H1 (cell line): ENCODE measurements around the gene TTC31. TPM values are rescaled to one million over a fixed set of nuclear protein-coding genes. Genes with fewer than 3 reads are reported as not detected.

Source experiments
- CTCF ChIA-PET: fragments of 300-600 bp; sonication (Branson Sonifier 250); formaldehyde crosslinking; loops from one replicate; lab custom pipeline; 2021; ENCODE audit not compliant: partially characterized antibody; lab: Charles Lee
- POLR2A ChIA-PET: fragments of 300-600 bp; sonication (Branson Sonifier 250); formaldehyde crosslinking; loops from one replicate; lab custom pipeline; 2021; ENCODE audit warnings: inconsistent platforms; ENCODE audit not compliant: partially characterized antibody; lab: Charles Lee
- DNase-seq, 2 experiments: peaks; one replicate each; pipeline versions ENCODE4 v3.0.0 to v3.0.0-alpha.2; 2010 to 2022; ENCODE audit warnings: low spot score in 2 of 2, low read depth in 1 of 2, mixed read lengths in 1 of 2
- FAIRE-seq: peaks from 2 replicates; lab custom pipeline; 2011; peaks lifted over from hg19 to GRCh38; lab: Jason Lieb, UNC
- H2AFZ ChIP-seq: 2 replicates; pipeline ENCODE4 v1.8.1; 2012; ENCODE audit warnings: low read length, inconsistent platforms
- H2AK5ac ChIP-seq: 2 replicates; pipeline ENCODE4 v1.6.1; 2013; ENCODE audit warnings: low read depth, low read length
- H2BK120ac ChIP-seq: replicated peaks from 2 replicates; pipeline ENCODE3; 2013; ENCODE audit warnings: low read depth, low read length, inconsistent platforms
- H2BK12ac ChIP-seq: 2 replicates; pipeline ENCODE4 v1.6.1; 2013; ENCODE audit warnings: low read depth, low read length
- H2BK15ac ChIP-seq: 2 replicates; pipeline ENCODE4 v1.6.1; 2013; ENCODE audit warnings: low read length
- H2BK20ac ChIP-seq: 2 replicates; pipeline ENCODE4 v1.6.1; 2013; ENCODE audit warnings: low read length
- H2BK5ac ChIP-seq: 2 replicates; pipeline ENCODE4 v1.6.1; 2013; ENCODE audit warnings: low read depth, low read length
- H3K14ac ChIP-seq: 2 replicates; pipeline ENCODE4 v1.6.1; 2013; ENCODE audit warnings: inconsistent platforms; ENCODE audit not compliant: insufficient read length
- H3K18ac ChIP-seq: 2 replicates; pipeline ENCODE4 v1.6.1; 2013; ENCODE audit warnings: low read length; ENCODE audit errors: extremely low read depth
- H3K23ac ChIP-seq: 2 replicates; pipeline ENCODE4 v1.6.1; 2013; ENCODE audit warnings: inconsistent platforms; ENCODE audit not compliant: insufficient read length
- H3K23me2 ChIP-seq: 2 replicates; pipeline ENCODE4 v1.6.1; 2013; ENCODE audit warnings: low read depth, low read length
- H3K27ac ChIP-seq: 2 replicates; pipeline ENCODE4 v1.6.1; 2011; ENCODE audit warnings: low read depth, low read length, inconsistent platforms
- H3K27me3 ChIP-seq, 4 experiments: replicated peaks in 1 of 4; 1 replicate in 1 of 4; 2 replicates in 3 of 4; pipeline versions ENCODE4 v1.6.1 to v1.8.1; 2011 to 2013; ENCODE audit warnings: low read length in 3 of 4, mild to moderate bottlenecking in 3 of 4, inconsistent platforms in 2 of 4, mixed read lengths in 2 of 4, moderate library complexity in 1 of 4; ENCODE audit not compliant: control insufficient read depth in 3 of 4, insufficient read depth in 3 of 4; ENCODE audit errors: extremely low read depth in 1 of 4
- H3K36me3 ChIP-seq, 4 experiments: 2 replicates each; pipeline versions ENCODE4 v1.6.1 to v1.8.1; 2011 to 2013; ENCODE audit warnings: mild to moderate bottlenecking in 4 of 4, low read length in 3 of 4, moderate library complexity in 2 of 4, control low read depth in 1 of 4, inconsistent platforms in 1 of 4; ENCODE audit not compliant: insufficient read depth in 4 of 4, control insufficient read depth in 2 of 4
- H3K4ac ChIP-seq: replicated peaks from 2 replicates; pipeline ENCODE3; 2013; ENCODE audit warnings: low read length, low read depth, mixed read lengths, inconsistent platforms; ENCODE audit not compliant: insufficient read length
- H3K4me1 ChIP-seq, 4 experiments: replicated peaks in 1 of 4; 1 replicate in 1 of 4; 2 replicates in 3 of 4; pipeline versions ENCODE4 v1.6.1 to v1.8.1; 2011 to 2013; ENCODE audit warnings: low read length in 3 of 4, inconsistent platforms in 2 of 4, mixed read lengths in 1 of 4; ENCODE audit not compliant: insufficient read depth in 4 of 4, control insufficient read depth in 3 of 4
- H3K4me2 ChIP-seq, 2 experiments: 2 replicates each; pipeline versions ENCODE4 v1.6.1 to v1.8.1; 2011 to 2013; ENCODE audit warnings: low read depth in 2 of 2, low read length in 2 of 2, control low read depth in 1 of 2, inconsistent platforms in 1 of 2, mild to moderate bottlenecking in 1 of 2; ENCODE audit not compliant: insufficient read depth in 1 of 2
- H3K4me3 ChIP-seq, 4 experiments: fragments of 200-600, 300-600 bp in 1 of 4; sonication (generic), shearing (Covaris generic), sonication (Bioruptor Twin) in 1 of 4; 2 replicates each; pipeline versions ENCODE4 v1.5.1 to v1.8.1; 2011 to 2016; ENCODE audit warnings: low read length in 4 of 4, low read depth in 3 of 4, control low read depth in 2 of 4, inconsistent platforms in 2 of 4, mild to moderate bottlenecking in 2 of 4, mixed read lengths in 1 of 4, moderate library complexity in 1 of 4; ENCODE audit not compliant: insufficient read depth in 2 of 4; ENCODE audit errors: extremely low read depth in 1 of 4
- H3K56ac ChIP-seq: replicated peaks from 2 replicates; pipeline ENCODE3; 2013; ENCODE audit warnings: low read depth, mild to moderate bottlenecking, mixed read lengths, low read length, inconsistent platforms; ENCODE audit not compliant: insufficient read length
- H3K79me1 ChIP-seq: 2 replicates; pipeline ENCODE4 v1.6.1; 2013; ENCODE audit warnings: low read depth, low read length, control low read depth
- H3K79me2 ChIP-seq, 2 experiments: 2 replicates each; pipeline versions ENCODE4 v1.6.1 to v1.8.1; 2012 to 2013; ENCODE audit warnings: low read length in 2 of 2, mild to moderate bottlenecking in 2 of 2, inconsistent platforms in 1 of 2; ENCODE audit not compliant: insufficient read depth in 2 of 2, control insufficient read depth in 1 of 2
- H3K9ac ChIP-seq, 4 experiments: replicated peaks in 1 of 4; 1 replicate in 1 of 4; 2 replicates in 3 of 4; pipeline versions ENCODE4 v1.6.1 to v1.8.1; 2011 to 2013; ENCODE audit warnings: low read depth in 3 of 4, low read length in 3 of 4, control low read depth in 2 of 4, mild to moderate bottlenecking in 2 of 4, moderate library complexity in 2 of 4, inconsistent platforms in 1 of 4; ENCODE audit errors: extremely low read depth in 1 of 4
- H3K9me3 ChIP-seq, 2 experiments: 2 replicates each; pipeline versions ENCODE4 v1.6.1 to v1.8.1; 2012 to 2013; ENCODE audit warnings: mild to moderate bottlenecking in 2 of 2, moderate library complexity in 2 of 2, control low read depth in 1 of 2, inconsistent platforms in 1 of 2, low read depth in 1 of 2, low read length in 1 of 2, mixed read lengths in 1 of 2; ENCODE audit not compliant: insufficient read depth in 2 of 2
- H4K20me1 ChIP-seq, 2 experiments: replicated peaks in 1 of 2; 2 replicates each; pipeline versions ENCODE3 to v1.8.1; 2011 to 2013; ENCODE audit warnings: inconsistent platforms in 2 of 2, low read length in 2 of 2, mild to moderate bottlenecking in 1 of 2; ENCODE audit not compliant: insufficient read depth in 2 of 2, control insufficient read depth in 1 of 2
- H4K5ac ChIP-seq: 2 replicates; pipeline ENCODE4 v1.6.1; 2013; ENCODE audit warnings: low read length, low read depth, mixed read lengths, inconsistent platforms; ENCODE audit not compliant: insufficient read length
- H4K8ac ChIP-seq: 2 replicates; pipeline ENCODE4 v1.8.0; 2013; ENCODE audit warnings: mild to moderate bottlenecking, moderate library complexity, low read length, inconsistent platforms; ENCODE audit not compliant: insufficient read depth; ENCODE audit errors: extremely low read depth
- H4K91ac ChIP-seq: replicated peaks from 2 replicates; pipeline ENCODE3; 2013; ENCODE audit warnings: low read length, mixed read lengths, inconsistent platforms; ENCODE audit not compliant: insufficient read length
- ASH2L ChIP-seq: fragments of 200-600, 300-600 bp; sonication (generic); IDR thresholded peaks from one replicate; pipeline ENCODE4 v1.7.1; 2017; ENCODE audit warnings: low read length
- EZH2 ChIP-seq: fragments of 200-600 bp; sonication (generic); IDR thresholded peaks from 2 replicates; pipeline ENCODE4 v1.7.1; 2012; ENCODE audit warnings: low read depth, mild to moderate bottlenecking, moderate library complexity, low read length, inconsistent platforms; ENCODE audit not compliant: severe bottlenecking
- FOSL1 ChIP-seq: IDR thresholded peaks from 2 replicates; pipeline ENCODE4 v1.6.1; 2011; ENCODE audit warnings: mild to moderate bottlenecking, low read depth, low read length, moderate library complexity; ENCODE audit not compliant: insufficient read depth
- JUND ChIP-seq: IDR thresholded peaks from 2 replicates; pipeline ENCODE4 v1.6.1; 2011; ENCODE audit warnings: mild to moderate bottlenecking, improper control_type of control experiment, low read length
- KDM5A ChIP-seq: fragments of 200-600 bp; IDR thresholded peaks from 2 replicates; pipeline ENCODE4 v1.7.1; 2012; ENCODE audit warnings: mild to moderate bottlenecking, low read length, inconsistent platforms, mixed read lengths
- SAP30 ChIP-seq: fragments of 300-600 bp; sonication (generic); IDR thresholded peaks from 2 replicates; pipeline ENCODE4 v1.7.1; 2012; ENCODE audit warnings: low read length, moderate library complexity, mild to moderate bottlenecking, inconsistent platforms; ENCODE audit not compliant: insufficient read depth, insufficient replicate concordance
- SP1 ChIP-seq: IDR thresholded peaks from 2 replicates; pipeline ENCODE4 v1.6.1; 2011; ENCODE audit warnings: low read depth, low read length
- SP2 ChIP-seq: IDR thresholded peaks from 2 replicates; pipeline ENCODE4 v1.6.1; 2012; ENCODE audit warnings: mild to moderate bottlenecking, low read length, inconsistent platforms
- SP4 ChIP-seq: IDR thresholded peaks from 2 replicates; pipeline ENCODE4 v1.6.1; 2012; ENCODE audit warnings: low read length, inconsistent platforms
- TCF12 ChIP-seq: IDR thresholded peaks from 2 replicates; pipeline ENCODE4 v1.6.1; 2011; ENCODE audit warnings: low read depth, mild to moderate bottlenecking, low read length
- WGBS, 2 experiments: shearing (Covaris generic) in 1 of 2; methylation state at CpG; one replicate each; pipeline versions ENCODE4 v1.1.6 to v1.1.7; 2013 to 2015; ENCODE audit warnings: low lambda C conversion rate in 2 of 2, mixed read lengths in 2 of 2, inconsistent platforms in 1 of 2, low coverage in 1 of 2, missing lambda C conversion rate in 1 of 2; ENCODE audit not compliant: insufficient replicate concordance in 2 of 2, insufficient coverage in 1 of 2, insufficient read length in 1 of 2; ENCODE audit errors: extremely low coverage in 1 of 2, missing lambda C conversion rate in 1 of 2; 5-methylcytosine and 5-hydroxymethylcytosine counted together
- polyA plus RNA-seq, 7 experiments: library from polyadenylated mRNA; depleted of rRNA in 3 of 7; stranded (reverse) in 5 of 7; unstranded in 2 of 7; fragments of >200 nt in 5 of 7; fragments of 200-250 nt in 2 of 7; gene quantifications; 1 replicate in 5 of 7; 2 replicates in 1 of 7; 4 replicates in 1 of 7; pipeline versions ENCODE4 v1.2.1 to v1.2.3, GENCODE V29; 2011 to 2013; ENCODE audit warnings: missing spikeins in 2 of 7, mixed read lengths in 2 of 7
- total RNA-seq: library from RNA; stranded (reverse); fragmentation: NEBNext Ultra II Directional; extraction: Animal tissue kit (Norgen Biotek cat#: 25700); gene quantifications from 2 replicates; pipeline ENCODE4 v1.2.1, GENCODE V29; 2021
- TF ChIP-seq, protein P1 (sequence below): IDR thresholded peaks from 2 replicates; pipeline ENCODE4 v1.6.1; 2012; ENCODE audit warnings: low read length, inconsistent platforms

Gene TTC31
- total and polyA plus RNA-seq, 2 of the 8 experiments (the other 6 are each of a cell fraction or from before 2014, with no cell fraction given), result 28.8 to 29.9 TPM

DNA sequence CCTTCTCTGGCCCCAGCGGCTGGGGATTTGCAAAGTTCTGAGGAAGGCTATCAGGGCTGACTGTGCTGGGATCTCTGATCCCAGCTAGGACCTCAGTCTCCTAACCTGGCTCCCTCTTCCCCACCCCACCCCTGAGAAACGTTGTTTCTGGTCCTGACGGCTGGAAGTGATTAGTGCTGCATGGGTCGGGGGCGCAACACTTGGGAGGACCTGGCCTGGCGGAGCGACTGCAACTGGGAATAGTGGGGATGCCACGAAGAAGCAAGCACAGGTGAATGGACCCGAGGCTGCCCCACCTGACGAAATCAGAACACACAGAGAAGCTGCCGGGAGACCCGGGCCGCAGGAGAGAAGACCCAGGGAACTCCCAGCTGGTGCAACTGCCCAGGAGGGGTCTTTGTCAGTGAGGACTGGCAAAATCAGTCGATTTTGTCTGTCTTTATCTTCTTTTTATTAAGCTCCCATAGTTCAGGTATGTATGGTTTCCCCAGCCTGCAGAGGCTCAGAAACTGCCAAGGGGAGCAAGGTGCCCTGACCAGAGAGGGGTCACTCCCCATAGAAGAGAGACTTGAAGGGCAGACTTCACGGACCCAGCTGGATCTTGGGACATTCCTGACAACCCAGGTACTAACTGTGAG is 17.2 kb downstream of the TTC31 start:
- H2BK12ac ChIP-seq, result no peak overlapping the region
- H4K91ac ChIP-seq, result no peak overlapping the region
- no peak overlapping the region for H2AK5ac ChIP-seq
- H3K9ac ChIP-seq, result no peak overlapping the region
- H3K23ac ChIP-seq, result no peak overlapping the region
- H4K8ac ChIP-seq, result peak overlapping the region; percentile 6
- H3K4me3 ChIP-seq, result peak overlapping the region; percentile 20 to 57 (median 46); a peak in 4 of 8 replicates
- peaks cover 85 to 100% (median 99%) of the 10 kb centered on the region in 4 experiments for H3K27me3 ChIP-seq
- H2BK120ac ChIP-seq, result no peak overlapping the region
- no peak overlapping the region for H3K18ac ChIP-seq
- H3K56ac ChIP-seq, result no peak overlapping the region
- no peak overlapping the region for H2BK5ac ChIP-seq
- 16% methylated on average over 15 of the region's 15 CpGs; no CpG with 5 or more reads in 1 of the 2 experiments for WGBS, 2 experiments
- DNase-seq (peak in 1 of 2 experiments; percentile 58), FAIRE-seq (no peak)
- H3K79me1 ChIP-seq, result no peaks in the 10 kb centered on the region
- H4K20me1 ChIP-seq, result peaks cover 0 to 13% of the 10 kb centered on the region in 2 experiments
- peaks cover 7 to 59% (median 38%) of the 10 kb centered on the region in 4 experiments for H3K4me1 ChIP-seq
- no peaks in the 10 kb centered on the region for H3K79me2 ChIP-seq
- H3K14ac ChIP-seq, result no peak overlapping the region
- no peaks in the 10 kb centered on the region for H3K9me3 ChIP-seq
- H2BK20ac ChIP-seq, result no peak overlapping the region
- peaks cover 35% of the 10 kb centered on the region; the same call in 1 of the 2 replicates for H3K23me2 ChIP-seq
- no peak overlapping the region for H4K5ac ChIP-seq
- no peak overlapping the region for H3K4ac ChIP-seq
- peak overlapping the region; percentile 78 to 97 for H3K4me2 ChIP-seq
- POLR2A ChIA-PET, result interaction anchor here (0.9 to 9.4 kb wide), 15 partner anchors 10 to 88 kb away, joined by 3 to 73 read pairs (median 4); partner anchors contain the start of genes AUP1, CCDC142, DQX1 and HTRA2
- H3K36me3 ChIP-seq, result no peaks in the 10 kb centered on the region; a peak in 1 of 8 replicates
- CTCF ChIA-PET, result interaction anchor here (0.7 to 5.1 kb wide), 13 partner anchors 10 to 91 kb away, joined by 3 to 24 read pairs (median 6); partner anchors contain the start of genes AUP1, CCDC142, HTRA2 and TLX2
- no peak overlapping the region for H2AFZ ChIP-seq
- no peak overlapping the region for H3K27ac ChIP-seq
- no peak overlapping the region for H2BK15ac ChIP-seq
- TF ChIP-seq TCF12 (no peak), FOSL1 (no peak), SP1 (no peak), SAP30 (no peak), ASH2L (no peak), SP2 (no peak), KDM5A (no peak), JUND (no peak), EZH2 (peak; percentile 76), SP4 (no peak)
- TF ChIP-seq, protein P1, sequence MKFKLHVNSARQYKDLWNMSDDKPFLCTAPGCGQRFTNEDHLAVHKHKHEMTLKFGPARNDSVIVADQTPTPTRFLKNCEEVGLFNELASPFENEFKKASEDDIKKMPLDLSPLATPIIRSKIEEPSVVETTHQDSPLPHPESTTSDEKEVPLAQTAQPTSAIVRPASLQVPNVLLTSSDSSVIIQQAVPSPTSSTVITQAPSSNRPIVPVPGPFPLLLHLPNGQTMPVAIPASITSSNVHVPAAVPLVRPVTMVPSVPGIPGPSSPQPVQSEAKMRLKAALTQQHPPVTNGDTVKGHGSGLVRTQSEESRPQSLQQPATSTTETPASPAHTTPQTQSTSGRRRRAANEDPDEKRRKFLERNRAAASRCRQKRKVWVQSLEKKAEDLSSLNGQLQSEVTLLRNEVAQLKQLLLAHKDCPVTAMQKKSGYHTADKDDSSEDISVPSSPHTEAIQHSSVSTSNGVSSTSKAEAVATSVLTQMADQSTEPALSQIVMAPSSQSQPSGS, result no peak
